Embryonic facial prominence (tissue), 1 donor: ENCODE results near the gene NCOA7.
"Not testable (repeated sequence)": the region's sequence is repeated elsewhere in the genome, so short reads cannot be mapped to it uniquely, and the experiment has no call there.

Experiments used
- DNase-seq: peaks from one replicate; pipeline ENCODE4 v3.0.0-alpha.2; 2016; ENCODE audit errors: extremely low spot score

The NCOA7 gene

DNA sequence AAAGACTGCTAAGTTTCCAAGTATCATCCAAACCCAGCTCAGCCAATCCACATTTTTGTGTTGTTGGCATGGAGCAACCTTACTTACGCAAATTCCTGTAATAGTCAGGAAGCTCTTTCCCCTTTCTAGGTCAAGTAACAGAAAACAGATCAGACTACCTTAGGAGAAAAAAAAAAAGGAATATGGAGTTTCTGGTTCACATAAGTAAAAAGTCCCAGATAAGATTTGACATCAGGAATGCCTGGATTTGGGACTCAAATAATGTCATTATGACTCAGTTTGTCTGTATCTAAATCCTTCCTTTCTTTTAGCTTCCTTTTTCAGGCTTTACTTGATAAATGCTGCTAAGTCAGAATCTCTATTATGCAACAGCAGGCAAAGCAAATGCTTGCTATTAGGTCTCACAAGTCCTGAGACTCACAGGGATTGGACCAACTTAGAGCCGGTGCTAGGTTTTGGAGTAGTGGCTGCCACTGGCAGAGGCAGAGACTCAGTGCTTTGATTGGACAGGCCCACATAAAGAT, 44.5 kb downstream of the NCOA7 start:
- DNase-seq, result no peak

DNA sequence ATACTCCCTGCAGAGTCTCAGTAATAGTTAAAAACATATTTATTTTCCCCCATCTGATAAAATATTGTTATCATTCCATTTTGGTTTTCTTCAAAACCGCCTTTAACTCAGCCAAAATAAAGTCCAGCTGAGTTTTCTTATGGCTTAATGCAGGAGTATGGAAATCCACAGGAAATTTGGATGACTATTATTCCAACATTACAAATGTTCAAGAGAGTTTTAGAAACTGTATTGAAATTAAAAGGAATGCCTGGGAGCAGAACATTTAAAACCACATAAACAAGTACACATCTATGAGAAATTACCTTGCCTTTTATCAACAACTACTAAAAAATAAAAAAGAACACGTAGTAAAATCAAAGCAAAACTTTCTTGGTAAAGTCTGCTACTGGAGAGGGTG, 45.7 kb downstream of the NCOA7 start:
- DNase-seq, result no peak

DNA sequence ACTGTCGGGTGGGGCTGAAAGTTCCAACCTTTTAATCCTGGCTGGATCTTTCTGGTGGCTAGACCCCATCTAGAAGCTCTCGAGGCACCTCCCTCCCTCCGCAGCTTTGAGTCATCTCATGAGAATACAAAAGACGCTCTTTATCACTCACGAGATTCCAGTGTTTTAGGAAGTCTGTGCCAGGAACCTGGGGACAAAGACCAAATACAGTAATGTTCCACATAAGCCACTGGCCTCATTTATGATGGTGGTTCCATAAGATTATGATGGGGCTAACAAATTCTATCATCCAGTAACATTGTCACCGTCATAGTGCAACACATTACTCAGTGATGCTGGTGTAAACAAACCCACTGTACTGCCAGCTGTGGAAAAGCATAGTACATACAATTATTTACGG, 48.7 kb downstream of the NCOA7 start:
- DNase-seq, result no peak

DNA sequence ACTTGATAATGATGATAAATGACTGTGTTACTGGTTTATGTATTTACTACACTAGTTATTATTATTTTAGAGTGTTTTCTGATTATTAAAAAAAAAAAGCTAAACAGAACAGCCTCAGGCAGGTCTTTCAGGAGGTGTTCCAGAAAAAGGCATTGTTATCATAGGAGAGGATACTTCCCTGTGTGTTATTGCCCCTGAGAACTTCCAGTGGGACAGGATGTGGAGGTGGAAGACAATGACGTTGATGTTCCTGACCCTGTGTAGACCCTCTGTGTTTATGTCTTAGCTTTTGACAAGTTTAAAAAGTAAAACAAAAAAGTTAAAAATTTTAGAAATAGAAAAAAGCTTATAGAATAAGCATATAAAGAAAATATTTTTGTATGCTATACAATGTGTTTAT, 49.1 kb downstream of the NCOA7 start:
- no peak for DNase-seq

DNA sequence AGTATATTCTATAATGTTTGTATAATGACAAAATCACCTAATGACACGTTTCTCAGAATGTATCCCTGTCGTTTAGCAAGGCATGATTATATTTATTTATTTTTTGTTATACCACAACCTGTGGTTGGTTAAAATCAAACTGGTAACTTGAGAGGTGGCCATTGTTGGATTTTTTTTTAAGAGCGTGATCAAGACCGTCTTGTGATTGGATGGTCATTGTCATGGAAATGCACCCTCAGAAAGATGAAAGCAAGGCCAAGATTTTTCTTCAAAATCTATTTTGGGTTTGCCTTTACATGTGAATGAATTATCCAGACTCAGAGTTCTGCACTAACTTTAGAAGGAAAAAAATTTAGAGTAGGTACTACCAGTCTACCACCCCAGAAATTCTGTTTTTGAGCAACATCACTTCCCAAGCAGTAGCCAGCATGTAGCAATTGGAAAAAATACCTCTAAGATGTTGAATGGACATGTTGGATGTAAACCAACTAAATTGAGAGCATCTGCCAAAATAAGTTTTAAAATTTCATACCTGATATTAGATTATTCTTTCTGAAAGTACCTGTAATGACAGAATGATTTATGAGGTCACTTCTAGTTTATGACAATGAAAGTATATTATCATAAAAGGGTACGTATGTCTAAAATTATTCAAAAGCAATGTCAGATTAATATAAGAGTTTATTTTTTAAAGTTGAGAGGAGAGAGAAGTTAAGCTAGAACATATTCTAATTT, 50.8 kb downstream of the NCOA7 start:
- no peak for DNase-seq

GRCh38 chr6:125842091-125842626, 51.4 kb downstream of the NCOA7 start:
- DNase-seq, result no peak

- no peak for DNase-seq
Measured at GRCh38 chr6:125843593-125843992, 52.8 kb downstream of the NCOA7 start.

DNA sequence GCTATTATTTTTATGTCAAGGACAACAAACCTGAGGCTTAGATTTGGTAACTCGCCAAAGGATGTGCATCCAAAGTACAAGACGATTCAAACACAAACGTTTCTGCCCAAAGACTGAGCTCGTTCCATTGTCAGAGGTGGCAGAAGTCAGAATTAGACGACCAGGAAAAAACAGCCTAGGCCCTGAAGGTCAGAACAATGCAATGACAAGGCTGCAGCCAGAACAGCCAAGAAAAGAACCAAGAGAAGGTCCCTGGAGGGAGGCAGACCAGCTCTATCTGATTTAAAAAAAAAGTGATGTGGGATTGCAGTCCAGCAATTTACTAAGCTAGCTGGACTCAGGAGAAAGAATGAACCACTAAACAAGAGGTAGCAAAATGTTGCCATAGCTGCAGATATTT, 54.2 kb downstream of the NCOA7 start:
- DNase-seq, result no peak

DNA sequence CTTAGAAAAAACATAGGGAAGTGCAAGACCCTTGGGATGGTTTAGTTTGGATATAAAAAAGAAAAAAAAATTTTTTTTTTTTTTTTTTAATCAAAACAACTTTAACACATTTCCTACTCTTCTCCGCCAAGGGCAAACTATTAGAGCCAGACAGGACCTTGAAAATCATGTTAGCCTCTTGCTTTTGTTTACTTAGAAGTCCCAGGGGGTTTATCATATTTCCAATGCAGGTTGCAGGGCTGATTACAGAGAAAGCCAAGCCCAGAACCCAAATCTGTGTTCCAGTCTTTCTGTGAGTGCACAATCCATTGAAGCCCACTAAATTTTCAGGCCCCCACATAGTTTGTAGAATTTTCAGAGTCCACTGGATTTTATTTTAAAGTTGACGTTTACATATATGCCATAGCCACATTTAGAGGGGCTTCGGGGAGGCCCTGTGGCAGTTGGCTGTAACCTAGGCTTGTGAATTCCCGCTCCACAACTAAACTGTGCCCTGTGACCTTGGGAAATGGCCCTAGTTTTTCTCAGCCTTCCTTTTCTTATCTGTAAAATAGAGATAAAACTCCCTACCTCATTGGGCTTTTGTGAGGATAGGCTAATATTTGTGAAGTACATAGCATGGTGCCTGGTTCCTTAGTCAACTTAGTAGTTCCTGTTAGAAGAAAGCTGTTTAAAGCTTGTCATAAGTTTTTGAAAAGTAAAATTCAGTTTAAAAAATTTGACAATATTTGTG, 55.7 kb downstream of the NCOA7 start:
- DNase-seq, result no peak

DNA sequence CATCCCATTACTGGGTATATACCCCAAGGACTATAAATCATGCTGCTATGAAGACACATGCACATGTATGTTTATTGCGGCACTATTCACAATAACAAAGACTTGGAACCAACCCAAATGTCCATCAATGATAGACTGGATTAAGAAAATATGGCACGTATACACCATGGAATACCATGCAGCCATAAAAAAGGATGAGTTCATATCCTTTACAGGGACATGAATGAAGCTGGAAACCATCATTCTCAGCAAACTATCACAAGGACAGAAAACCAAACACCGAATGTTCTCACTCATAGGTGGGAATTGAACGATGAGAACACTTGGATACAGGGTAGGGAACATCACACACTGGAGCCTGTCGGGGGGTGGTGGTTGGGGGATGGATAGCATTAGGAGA, 57.5 kb downstream of the NCOA7 start:
- DNase-seq, result not testable (repeated sequence)

GRCh38 chr6:125850361-125850760, 59.6 kb downstream of the NCOA7 start:
- DNase-seq, result no peak

- no peak for DNase-seq
Measured at GRCh38 chr6:125852587-125852986, 61.8 kb downstream of the NCOA7 start.

DNA sequence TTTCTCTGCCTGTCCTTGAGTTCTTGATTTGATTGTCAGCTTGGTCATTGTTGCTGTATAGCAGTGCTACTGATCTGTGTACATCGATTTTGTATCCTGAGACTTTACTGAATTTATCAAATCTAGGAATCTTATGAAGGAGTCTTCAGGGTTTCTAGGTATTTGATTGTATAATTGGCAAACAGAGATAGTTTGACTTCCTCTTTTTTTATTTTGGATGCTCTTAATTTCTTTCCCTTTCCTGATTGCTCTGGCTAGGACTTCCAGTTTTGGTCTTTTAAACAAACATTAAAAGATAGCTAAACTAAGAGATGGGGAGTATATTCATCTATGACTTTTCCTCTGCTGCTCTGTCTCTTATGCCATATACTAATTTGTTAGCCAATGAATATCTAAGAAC, 62.4 kb downstream of the NCOA7 start:
- no peak for DNase-seq

DNA sequence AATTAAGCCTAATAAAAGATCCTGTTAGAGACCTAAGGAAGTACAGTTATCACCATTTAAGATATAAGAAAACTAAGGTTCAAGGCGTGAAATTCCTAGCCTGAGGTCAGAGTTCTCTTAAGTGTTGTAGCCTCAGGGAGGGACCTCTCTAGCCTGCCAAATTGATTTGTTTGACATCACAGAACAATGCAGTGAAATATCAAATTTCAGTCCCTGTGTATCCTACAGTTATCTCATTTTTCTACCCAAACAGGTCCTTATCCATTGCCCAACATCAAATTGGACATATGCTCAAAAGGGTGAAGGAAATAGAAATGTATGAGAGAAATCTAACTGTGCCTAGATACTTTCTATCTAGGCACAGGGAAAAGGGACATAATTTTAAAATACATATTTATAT, 63.0 kb downstream of the NCOA7 start:
- no peak for DNase-seq

DNA sequence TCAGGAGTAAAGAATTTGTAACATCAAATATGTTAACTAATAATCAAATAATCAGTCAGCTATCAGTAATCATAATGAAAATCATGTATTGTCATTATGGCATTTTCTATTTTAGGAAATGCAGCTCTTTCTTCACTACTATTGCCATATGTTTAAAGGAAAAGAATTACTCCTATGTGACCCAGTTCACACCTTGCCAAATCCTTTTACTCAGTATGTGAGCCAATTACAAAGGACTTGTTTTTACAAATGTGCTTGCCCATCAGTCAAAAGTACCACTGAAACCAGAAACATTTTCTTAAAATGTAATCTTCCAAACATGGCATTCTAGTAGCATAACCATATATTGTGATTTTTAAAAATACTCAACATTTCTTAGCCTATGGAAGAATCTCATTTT, 63.6 kb downstream of the NCOA7 start:
- no peak for DNase-seq

DNA sequence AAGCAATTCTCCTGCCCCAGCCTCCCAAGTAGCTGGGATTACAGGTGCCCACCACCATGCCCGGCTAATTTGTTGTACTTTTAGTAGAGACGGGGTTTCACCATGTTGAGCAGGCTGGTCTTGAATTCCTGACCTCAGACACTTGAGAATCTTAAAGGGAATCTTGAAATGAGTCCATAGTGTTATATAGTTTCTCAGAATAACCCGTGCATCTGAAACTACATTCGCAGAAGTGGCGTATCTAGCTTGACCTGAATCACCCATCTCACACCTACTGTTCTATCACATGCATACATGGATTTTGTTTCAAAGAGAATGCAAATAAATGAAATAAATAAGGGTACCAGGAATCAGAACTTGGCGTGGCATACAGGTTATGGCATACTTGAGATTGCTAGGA, 65.0 kb downstream of the NCOA7 start:
- no peak for DNase-seq

- DNase-seq, result no peak
Measured at GRCh38 chr6:125857846-125858245, 67.1 kb downstream of the NCOA7 start.

DNA sequence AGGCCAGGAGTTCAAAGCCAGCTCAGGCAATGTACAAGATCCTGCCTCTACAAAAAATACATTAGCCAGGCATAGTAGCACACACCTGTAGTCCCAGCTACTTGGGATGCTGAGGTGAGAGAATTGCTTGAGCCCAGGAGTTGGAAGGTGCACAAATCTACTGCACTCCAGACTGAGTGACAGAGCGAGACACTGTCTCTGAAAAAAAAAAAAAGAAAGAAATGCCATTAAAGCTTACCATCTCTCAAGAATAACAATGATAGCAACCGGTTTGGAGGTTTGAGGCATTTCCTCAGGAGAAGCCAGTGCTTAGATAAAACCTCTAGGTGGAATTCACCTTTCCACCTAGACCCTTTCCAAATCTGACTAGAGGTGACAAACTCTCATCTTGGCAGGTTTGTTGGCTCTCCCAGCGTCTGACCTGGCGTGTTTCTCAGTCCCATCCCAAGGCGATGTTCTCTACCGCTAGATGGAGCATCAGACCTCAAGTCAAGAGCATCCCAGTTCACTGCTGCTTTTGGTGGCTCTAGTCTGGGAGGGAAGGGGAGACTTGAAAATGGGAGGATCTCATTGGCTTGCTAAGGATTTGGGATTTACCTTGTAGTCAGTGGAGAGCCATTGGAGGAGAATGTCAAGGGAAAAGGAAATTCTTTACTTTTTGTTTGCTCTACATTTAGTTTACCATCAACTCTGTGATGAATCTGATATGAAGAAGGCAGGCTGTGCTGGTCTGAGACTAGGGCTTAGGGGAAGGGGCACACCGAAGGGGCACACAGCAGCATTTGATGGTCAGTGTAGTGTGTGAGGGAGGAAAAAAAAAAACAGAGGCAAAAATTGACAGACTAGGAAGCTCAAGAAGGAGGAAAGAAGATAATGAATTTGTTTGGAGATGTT, 67.9 kb downstream of the NCOA7 start:
- no peak for DNase-seq

- DNase-seq, result no peak
Measured at GRCh38 chr6:125859727-125860126, 69.0 kb downstream of the NCOA7 start.

- no peak for DNase-seq
Measured at GRCh38 chr6:125863023-125863422, 72.3 kb downstream of the NCOA7 start.

DNA sequence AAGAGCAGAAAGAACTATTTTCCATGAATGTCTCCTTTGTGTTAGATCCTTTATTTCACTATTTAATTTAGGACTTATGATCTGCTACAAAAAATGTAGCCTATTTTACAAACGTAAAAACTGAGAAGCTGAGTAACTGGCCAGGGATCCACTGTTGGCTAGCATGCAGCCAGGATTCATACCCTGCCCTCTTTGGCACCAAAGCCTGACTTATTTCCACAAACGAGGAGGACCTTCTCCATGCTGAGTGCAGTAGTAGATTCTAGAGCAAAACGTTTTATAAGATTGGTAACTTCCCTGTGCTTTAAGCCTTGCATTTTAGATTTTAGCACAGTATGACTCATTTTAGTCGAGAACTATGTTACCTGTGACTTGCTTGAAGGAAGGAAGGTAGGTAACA, 74.3 kb downstream of the NCOA7 start:
- DNase-seq, result no peak

- no peak for DNase-seq
Measured at GRCh38 chr6:125866433-125866832, 75.7 kb downstream of the NCOA7 start.
